Measurements from ENCODE around the gene COX6B1.

COX6B1 gene

GRCh38 chr19:35696835-35697234, 48.7 kb downstream of the COX6B1 start:
- H3K27me3 Mint-ChIP-seq = no peaks in the 10 kb centered on the region
- peaks cover 3% of the 10 kb centered on the region for H3K4me1 Mint-ChIP-seq
- DNase-seq (ENCODE audit: low spot score in 2 of 2) (no peak), ATAC-seq (ENCODE audit: low read depth) (no peak)
- H3K36me3 Mint-ChIP-seq = no peaks in the 10 kb centered on the region
- no peak overlapping the region for H3K27ac Mint-ChIP-seq
- H3K9me3 Mint-ChIP-seq = no peaks in the 10 kb centered on the region
- no peak overlapping the region for H3K4me3 Mint-ChIP-seq

- H3K9me3 Mint-ChIP-seq = no peaks in the 10 kb centered on the region
- DNase-seq (ENCODE audit: low spot score in 2 of 2) (peak; percentile 80 to 89), ATAC-seq (ENCODE audit: low read depth) (peak; percentile 97)
- no peaks in the 10 kb centered on the region for H3K27me3 Mint-ChIP-seq
- no peaks in the 10 kb centered on the region for H3K36me3 Mint-ChIP-seq
- H3K4me1 Mint-ChIP-seq = peaks cover 3% of the 10 kb centered on the region
- peak overlapping the region; percentile 99 for H3K4me3 Mint-ChIP-seq
- H3K27ac Mint-ChIP-seq = peak overlapping the region; percentile 92
Measured at GRCh38 chr19:35702223-35703012, 54.3 kb downstream of the COX6B1 start.

GRCh38 chr19:35703343-35703742, 55.2 kb downstream of the COX6B1 start:
- ATAC-seq (ENCODE audit: low read depth) (no peak), DNase-seq (ENCODE audit: low spot score in 2 of 2) (no peak)
- peaks cover 3% of the 10 kb centered on the region for H3K4me1 Mint-ChIP-seq
- no peak overlapping the region for H3K27ac Mint-ChIP-seq
- peak overlapping the region; percentile 99 for H3K4me3 Mint-ChIP-seq
- H3K9me3 Mint-ChIP-seq = no peaks in the 10 kb centered on the region
- no peaks in the 10 kb centered on the region for H3K27me3 Mint-ChIP-seq
- H3K36me3 Mint-ChIP-seq = no peaks in the 10 kb centered on the region

- no peak within 1 kb of the TSS for H3K27ac Mint-ChIP-seq
- H3K9me3 Mint-ChIP-seq = no peaks in the 10 kb centered on the region
- H3K4me3 Mint-ChIP-seq = no peak within 1 kb of the TSS
- H3K27me3 Mint-ChIP-seq = no peaks in the 10 kb centered on the region
- no peak for DNase-seq (ENCODE audit: low spot score in 2 of 2)
- peaks cover 3% of the 10 kb centered on the region for H3K4me1 Mint-ChIP-seq
- no peaks in the 10 kb centered on the region for H3K36me3 Mint-ChIP-seq
- ATAC-seq (ENCODE audit: low read depth) = no peak
Measured at GRCh38 chr19:35704218-35704617, 56.1 kb downstream of the COX6B1 start, which contains the start of gene ZBTB32. TSS of gene ZBTB32 (plus strand) at chr19:35704558. CDS start at chr19:35714627, 10,069 bp downstream.

All from memory B cell (primary cell).